GM21529 (cell line): Measurements from ENCODE around the gene STAB1.
"Not testable (repeated sequence)": the region's sequence is repeated elsewhere in the genome, so short reads cannot be mapped to it uniquely, and the experiment has no call there.

Source experiments
- ATAC-seq: cut with Tn5 transposase; IDR thresholded peaks from one replicate; pipeline ENCODE4 v1.9.1; 2021; ENCODE audit not compliant: unreplicated experiment

Gene STAB1

DNA sequence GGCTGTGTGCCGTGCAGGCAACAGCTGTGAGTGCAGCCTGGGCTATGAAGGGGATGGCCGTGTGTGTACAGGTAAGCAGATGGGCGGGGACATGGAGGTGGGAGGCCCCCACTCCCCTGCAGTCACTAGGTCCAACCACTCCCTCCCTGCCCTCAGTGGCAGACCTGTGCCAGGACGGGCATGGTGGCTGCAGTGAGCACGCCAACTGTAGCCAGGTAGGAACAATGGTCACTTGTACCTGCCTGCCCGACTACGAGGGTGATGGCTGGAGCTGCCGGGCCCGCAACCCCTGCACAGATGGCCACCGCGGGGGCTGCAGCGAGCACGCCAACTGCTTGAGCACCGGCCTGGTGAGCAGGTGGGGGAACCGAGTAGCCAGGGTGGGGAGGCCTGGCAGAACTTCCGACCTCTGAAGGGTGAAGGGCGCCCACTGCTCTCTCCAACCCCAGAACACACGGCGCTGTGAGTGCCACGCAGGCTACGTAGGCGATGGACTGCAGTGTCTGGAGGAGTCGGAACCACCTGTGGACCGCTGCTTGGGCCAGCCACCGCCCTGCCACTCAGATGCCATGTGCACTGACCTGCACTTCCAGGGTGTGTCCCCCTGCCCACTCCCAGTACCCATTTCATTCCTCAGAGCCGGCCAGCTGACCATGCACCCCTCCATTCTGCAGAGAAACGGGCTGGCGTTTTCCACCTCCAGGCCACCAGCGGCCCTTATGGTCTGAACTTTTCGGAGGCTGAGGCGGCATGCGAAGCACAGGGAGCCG, 26.9 kb downstream of the STAB1 start:
- ATAC-seq = no peak

DNA sequence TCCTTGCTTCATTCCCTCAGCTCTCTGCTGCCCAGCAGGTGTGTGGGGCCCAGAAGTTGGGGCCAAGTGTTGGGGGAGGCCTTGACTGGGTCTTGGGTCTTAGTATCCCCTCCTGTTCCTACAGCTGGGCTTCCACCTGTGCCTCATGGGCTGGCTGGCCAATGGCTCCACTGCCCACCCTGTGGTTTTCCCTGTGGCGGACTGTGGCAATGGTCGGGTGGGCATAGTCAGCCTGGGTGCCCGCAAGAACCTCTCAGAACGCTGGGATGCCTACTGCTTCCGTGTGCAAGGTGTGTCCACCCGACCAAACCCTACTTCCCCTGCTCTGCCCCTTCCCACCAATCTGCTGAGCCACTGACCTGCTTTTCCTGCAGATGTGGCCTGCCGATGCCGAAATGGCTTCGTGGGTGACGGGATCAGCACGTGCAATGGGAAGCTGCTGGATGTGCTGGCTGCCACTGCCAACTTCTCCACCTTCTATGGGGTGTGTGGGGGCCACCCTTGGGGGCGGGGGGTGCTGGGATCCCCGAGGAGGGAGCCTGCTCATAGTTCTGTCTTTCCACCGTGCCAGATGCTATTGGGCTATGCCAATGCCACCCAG, 27.6 kb downstream of the STAB1 start:
- ATAC-seq = no peak

DNA sequence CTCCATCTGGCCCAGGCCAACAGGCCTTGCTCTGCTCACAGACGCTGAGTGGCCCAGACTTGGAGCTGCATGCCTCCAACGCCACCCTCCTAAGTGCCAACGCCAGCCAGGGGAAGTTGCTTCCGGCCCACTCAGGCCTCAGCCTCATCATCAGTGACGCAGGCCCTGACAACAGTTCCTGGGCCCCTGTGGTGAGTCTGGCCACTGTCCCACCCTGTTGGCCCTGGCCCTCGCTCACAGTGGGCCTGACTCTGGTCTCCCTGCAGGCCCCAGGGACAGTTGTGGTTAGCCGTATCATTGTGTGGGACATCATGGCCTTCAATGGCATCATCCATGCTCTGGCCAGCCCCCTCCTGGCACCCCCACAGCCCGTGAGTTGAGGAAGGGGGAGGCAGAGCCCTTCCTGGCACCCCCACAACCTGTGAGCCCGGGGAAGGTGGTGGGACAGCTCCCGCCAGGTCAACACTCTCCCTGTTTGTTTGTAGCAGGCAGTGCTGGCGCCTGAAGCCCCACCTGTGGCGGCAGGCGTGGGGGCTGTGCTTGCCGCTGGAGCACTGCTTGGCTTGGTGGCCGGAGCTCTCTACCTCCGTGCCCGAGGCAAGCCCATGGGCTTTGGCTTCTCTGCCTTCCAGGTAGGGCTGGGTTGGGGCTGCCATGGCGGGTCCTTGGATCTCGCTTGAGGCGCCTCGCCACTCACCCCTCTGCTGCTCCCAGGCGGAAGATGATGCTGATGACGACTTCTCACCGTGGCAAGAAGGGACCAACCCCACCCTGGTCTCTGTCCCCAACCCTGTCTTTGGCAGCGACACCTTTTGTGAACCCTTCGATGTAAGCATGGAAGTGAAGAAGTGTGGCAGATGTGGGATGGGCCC, 28.5 kb downstream of the STAB1 start:
- ATAC-seq = no peak

DNA sequence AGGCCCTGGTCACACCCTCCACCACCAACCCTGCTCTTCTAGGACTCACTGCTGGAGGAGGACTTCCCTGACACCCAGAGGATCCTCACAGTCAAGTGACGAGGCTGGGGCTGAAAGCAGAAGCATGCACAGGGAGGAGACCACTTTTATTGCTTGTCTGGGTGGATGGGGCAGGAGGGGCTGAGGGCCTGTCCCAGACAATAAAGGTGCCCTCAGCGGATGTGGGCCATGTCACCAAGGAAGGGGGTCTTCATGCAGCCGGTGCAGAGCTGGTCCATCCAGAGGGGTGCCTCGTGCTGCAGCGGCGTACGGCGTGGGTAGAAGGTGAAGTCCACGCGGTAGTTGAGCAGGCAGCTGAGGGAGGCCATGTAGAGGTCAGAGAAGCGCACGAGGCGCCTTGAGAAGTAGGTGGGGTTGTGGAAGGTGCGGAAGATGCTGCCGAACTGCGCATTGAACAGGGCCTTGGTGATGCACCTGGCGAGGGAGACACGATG, 29.2 kb downstream of the STAB1 start:
- ATAC-seq = no peak

DNA sequence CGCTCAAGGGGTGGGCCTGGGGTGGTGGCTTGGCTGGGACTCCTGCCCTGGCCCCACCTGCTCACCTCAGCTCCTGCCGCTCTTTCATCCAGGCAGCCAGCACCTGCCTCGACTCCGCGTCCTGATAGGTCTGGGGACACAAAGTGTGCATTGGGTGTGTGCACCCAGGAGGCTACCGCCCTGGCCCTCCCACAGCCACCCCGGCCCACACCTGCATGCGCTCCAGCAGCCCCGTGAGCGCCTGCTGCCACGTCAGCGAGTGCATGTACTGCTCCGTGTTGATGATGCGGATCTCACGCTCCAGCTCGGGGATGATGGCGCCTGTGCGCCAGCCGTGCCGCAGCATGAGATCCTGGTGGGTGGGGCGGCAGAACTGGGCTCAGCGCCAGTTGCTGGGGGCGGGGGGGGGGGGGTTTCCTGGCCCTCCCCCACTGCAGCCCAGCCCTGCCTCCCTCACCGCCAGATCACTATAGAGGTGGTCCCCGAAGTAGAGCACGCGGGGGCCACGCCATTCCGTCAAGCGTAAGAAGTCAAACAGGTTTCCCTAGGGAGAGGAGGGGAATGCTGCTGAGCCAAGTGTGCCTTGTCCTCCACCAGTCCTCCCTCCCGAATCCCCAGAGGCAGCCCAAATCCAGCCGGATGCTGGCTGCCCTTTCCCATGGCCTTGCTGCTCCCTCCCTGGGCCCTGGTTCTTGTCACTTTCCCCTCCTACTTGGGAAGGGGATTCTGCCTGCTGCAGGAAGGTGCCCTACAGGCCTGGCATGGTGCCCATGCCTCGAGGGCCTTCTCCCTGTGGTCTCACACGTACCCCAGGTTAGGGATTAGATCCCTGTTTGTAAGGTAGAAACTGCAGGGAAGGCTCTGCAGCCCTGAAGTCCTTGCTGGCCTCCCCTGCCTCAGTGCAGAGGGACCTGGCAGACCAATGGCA, 29.9 kb downstream of the STAB1 start:
- ATAC-seq = no peak

DNA sequence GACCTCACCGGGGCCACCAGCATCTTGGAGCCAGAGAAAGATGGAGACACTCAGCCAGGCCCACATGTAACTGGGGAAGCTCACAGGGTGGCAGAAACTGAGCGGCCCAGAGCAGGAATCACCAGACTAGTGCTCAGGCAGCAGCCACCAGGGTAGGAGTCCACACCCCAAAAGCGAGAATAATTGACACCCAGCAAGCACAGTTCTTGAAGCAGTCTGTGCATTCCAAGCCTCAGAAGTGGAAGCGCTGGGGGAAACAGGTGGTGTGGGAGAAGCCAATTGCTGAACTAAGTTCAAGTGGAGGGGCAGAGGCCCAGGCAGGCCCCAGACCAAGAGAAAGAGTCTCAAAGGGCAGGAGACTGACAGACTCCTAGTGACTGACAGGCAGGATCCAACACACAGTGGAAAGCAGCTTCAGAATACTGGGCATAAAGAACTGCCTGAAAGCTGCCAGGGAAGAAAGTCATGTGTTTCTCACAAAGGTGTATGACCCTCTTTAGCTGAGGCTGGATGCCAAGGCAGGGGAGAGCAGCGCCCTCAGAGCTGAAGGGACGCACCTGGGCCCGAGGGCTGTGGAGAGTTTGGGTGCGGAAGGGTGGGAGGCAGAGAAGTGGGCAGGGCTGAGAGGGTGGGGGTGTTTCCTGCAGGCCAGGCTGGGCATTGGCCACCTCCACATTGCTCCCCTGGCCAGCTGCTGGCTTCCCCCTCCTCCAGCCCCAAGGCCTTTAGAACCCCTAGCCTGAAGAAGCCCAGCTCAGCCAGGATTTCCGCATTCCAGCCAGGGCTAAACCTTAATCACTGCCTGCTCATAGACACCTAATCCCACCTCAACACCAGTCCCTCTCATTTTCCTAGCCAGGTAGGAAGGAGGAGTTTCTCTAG, 30.8 kb downstream of the STAB1 start:
- ATAC-seq = no peak

DNA sequence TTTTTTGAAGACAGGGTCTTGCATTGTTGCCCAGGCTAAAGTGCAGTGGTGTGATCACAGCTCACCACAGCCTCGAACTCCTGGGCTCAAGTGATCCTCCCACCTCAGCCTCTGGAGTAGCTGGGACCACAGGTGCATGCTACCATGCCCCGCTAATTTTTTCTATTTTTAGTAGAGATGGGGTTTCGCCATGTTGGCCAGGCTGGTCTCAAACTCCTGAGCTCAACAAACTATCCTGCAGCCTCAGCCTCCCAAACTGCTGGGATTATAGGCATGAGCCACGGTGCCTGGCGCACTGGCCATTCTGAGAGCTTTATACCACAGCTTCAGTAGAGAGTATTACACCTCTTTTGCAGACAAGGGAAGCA, 31.5 kb downstream of the STAB1 start:
- not testable (repeated sequence) for ATAC-seq

DNA sequence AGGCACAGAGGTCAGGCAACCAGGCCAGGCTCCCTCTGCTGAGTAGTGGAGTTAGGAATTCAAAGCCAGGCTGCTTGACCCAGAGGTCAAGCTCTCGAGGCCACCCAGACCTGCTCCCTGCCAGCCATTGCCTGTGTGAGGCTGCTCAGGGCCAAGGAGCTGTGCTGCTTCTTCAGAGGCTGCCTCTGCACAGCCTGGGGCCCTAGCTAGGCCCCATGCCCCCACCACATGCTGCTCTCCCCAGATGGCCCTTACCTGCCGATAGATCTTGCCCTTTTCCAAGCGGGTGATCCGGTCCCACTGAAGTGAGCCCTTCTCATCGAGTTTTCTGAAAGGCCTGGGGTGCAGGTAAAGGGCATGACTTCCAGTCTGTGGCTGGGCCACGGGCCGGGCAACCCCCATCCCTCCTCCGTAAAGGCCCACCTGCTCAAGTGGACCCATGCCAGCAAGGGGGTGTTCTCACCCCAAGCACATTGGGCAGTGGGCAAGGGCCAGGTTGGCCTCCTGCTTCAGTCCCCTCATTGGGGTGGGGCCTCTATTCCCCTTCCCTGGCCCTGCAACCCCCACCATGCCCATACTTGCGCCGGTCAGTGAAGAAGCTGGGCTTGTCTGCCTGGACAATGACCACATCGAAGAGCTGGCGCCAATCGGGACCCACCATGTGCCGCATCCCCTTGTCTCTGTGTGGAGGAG, 32.0 kb downstream of the STAB1 start:
- ATAC-seq = no peak

DNA sequence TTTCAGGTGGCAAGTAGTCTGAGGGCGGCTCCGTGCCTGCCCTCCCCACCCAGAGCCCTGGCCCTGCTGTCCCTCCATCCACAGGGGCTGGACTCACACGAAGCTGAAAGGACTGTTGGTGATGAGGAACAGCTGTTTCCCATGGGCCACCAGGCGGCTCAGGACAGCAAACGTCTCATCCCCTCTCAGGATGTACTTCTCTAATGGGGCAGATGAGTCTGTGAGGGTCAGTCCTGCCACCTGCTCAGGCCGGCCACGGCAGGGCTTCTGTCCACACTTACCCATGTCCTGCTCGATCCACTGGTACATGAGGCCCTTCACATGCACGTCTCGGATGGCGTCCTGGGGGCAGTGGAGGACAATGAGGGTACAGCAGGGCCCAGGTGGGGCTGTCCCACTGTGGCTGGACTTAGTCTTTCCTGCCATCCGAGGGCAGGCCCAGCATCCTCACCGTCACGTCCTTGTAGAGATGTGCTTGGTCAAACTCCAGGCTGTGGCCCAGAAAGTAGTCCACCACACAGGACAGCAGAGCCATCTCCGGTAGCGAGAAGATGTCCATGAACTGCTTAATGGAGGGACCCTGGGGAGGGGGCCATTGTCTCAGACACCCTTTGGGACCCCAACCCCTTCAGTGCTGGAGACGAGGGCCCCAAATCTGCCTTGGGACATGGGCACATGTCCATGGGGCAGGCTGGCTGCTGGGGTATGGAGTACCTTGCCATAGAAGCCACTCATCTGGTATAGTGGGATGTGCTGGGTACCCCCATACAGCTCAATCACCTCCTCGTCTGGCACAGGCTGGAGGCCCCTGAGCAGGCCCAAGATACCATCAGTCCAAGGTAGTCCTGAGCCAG, 32.8 kb downstream of the STAB1 start:
- ATAC-seq = no peak

DNA sequence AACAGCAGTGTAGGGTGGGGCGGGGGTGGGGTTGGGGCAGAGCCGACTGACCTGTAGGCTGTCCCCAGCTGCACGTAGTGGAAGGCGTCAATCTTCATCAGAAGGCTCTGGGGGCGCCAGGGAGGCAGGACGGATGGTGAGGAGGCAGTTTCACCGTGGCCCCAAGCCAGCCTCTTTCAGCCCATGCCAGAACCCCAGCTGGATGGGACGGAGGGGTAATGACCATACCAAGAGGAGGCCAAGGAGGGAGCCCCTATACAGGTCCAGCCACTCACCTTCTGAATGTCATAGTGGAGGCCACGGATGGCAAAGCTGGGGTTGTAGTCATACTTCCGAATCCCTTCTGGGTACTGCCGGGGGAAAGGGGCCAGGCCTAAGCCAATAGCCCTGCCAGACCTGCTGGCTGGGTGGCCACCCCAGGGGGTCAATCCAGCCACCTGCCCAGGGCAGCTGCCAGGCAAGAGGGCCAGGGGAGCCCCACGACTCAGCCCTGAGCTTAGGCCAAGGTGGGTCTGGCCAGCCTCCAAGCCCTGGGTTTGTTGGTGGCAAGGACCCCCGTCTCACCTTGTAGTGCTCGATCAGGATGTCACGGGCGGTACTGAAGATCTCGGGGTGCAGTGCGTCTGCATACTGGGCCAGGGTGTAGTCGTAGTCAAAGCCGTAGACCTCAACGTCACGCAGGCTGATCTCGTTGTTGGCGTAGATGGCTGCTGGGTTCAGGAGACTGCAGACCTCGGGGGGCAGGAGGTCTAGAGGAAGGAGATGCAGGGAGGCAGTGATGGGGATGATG, 33.6 kb downstream of the STAB1 start:
- no peak for ATAC-seq

DNA sequence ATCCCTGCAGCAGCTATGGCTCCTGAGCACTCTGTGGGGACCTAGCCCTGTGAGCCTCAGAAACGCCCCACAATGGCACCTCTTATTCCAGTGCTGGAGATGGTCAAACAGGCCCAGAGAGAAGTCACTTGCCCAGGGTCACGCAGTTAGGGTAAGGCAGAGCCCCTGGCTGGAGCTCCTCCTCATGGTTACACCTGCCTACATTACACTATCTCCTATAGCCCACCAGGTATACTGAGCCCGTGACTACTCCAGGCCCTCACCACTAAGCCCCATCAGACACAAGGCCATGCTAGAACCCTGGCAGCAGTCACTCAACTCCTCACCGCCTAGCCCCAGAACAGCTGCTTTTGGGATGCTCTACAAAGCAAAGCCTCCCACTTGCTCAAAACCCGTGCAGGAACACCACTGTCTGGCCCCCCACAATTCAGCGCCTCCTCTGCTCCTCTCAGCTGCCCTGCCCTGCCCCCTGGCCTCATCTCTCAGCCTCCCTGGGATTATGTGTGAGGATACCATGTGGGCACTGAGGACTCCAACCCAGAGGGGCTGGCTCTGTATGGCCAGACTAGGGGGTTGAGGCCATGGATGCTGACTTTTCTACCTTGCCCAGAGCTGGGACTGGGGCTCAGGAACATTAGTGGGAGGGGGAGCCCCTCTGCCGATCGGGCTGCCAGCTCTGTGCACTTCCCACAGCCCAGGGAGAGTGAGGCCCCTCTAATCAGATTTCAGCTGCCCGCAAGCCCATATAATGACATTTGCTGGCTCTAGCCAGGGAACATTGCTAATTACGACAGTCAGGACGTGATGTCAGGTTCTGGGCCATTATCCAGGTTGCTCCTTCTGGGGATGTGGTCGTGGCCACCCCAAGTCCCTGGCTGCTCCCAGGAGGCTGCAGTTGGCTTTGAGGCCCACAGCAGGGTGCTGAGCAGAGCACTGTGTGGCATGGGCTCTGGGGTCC, 34.5 kb downstream of the STAB1 start:
- ATAC-seq = no peak

DNA sequence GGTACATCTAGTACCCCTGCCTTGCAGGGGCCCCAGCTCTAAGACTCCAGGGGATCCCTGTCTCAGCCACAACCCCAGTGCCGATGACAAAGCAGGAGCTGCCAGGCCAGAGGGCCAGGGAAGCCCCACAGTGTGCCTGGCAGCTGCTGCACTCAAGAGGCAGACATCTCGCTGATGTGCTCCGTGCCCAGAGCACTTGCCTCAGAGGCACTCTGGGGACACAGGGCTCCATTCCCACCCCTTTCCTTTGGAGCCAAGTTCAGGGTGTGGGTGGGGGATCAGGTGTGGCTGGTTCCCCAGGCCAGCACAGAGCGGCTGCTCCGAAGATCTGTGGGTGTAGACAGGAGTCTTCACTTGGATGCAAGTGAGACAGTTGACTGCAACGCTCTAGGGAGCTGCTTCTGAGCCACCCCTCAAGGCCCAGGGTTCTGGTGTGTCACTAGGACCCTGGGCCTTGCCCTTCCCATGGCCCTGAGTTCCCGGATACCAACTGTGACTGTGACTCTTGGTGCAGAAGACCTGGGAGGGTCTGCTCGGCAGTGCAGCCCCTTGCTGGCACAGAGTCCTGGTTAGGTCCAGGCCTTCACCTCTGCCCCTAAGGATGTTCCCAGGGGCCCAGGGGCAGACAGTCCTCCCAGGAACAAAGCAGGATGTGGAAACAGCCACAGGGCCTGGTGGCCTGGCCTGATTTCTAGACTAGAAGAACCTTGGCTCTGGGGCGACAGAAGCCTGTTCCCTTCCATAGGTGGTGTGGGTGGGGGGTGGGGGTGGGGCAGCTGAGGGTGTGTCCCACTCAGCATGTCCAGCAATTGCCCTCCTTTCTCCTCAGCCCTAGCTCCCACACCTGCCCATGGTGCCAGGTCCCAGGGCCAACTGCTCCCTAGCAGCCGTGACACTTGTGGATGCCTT, 36.0 kb downstream of the STAB1 start:
- no peak for ATAC-seq

DNA sequence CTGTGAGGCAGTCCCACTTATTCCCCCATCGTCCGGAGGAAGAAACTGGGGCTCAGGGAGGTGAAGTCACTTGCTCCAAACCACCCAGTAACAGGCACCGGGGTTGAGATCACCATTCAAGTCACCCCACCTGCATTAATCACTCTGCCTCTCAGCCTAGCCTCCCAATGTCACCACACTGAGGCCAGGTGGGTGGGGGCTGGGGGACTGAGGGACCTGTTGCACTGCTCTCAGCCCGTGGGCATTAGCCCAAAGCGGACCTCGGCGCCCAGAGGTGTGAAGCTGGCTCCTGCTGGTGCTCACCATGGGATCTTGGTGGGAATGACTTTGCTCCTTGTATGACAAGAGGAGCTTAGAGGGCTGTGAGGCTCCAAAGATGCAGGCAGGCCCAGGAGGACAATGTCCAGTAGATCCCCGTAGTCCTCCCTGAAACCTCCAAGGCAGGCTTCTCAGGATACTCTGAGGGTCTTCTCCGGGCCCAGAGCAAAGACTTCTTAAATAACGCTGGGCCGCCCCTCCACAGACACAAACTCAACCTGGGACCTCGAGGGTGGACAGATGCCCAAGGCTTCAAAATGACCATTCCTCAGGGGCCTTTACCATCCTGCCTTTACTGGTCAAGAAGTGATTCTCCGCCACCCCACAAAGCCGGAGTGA, 36.9 kb downstream of the STAB1 start:
- ATAC-seq = no peak

DNA sequence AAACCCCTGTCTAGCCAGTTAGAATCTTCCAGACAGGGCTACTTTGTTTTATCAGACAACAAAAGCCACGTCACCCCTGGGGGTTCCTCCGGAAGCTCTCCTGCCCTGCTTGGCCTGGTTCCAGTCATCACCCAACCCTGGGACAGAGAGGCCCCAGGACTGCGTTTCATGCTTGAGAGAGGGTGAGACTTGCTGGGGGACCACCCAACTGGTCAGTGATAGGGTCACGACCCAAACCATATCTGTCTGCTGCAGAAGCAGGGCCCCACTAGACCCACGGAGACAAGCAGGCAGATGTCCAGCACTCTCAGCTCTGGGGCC, 37.3 kb downstream of the STAB1 start:
- no peak for ATAC-seq
